Tibial artery (tissue), 4 donors: Measurements from ENCODE around the gene MGST3.

ENCODE experiments used
- DNase-seq, 2 donors: peaks; one replicate each; pipeline ENCODE4 v3.0.0-alpha.2; 2019
- H3K27ac ChIP-seq, 2 donors: fragments of 200-600 bp; sonication (generic) in 1 of 2; 1 replicate in 1 of 2; 2 replicates in 1 of 2; pipeline ENCODE4 v1.5.1; 2018 to 2019; ENCODE audit warnings: mild to moderate bottlenecking in 1 of 2
- H3K27me3 ChIP-seq, 2 donors: fragments of 200-600 bp; sonication (generic) in 1 of 2; one replicate each; pipeline versions ENCODE4 v1.5.1 to v1.6.0; 2016 to 2019
- H3K36me3 ChIP-seq, 3 donors: fragments of 200-600 bp; sonication (generic) in 2 of 3; one replicate each; pipeline ENCODE4 v1.5.1; 2016 to 2019; ENCODE audit warnings: mild to moderate bottlenecking in 2 of 3
- H3K4me1 ChIP-seq, 4 donors: fragments of 200-600 bp; sonication (generic) in 2 of 4; 1 replicate in 3 of 4; 2 replicates in 1 of 4; pipeline ENCODE4 v1.5.1; 2016 to 2019
- H3K4me3 ChIP-seq, 2 donors: fragments of 200-600 bp; sonication (generic) in 1 of 2; 1 replicate in 1 of 2; 2 replicates in 1 of 2; pipeline ENCODE4 v1.5.1; 2018 to 2019; ENCODE audit warnings: mild to moderate bottlenecking in 2 of 2
- H3K9me3 ChIP-seq, 3 donors: fragments of 200-600 bp; sonication (generic) in 1 of 3; one replicate each; pipeline ENCODE4 v1.5.1; 2016 to 2019
- intact Hi-C: fragments of 100-400 bp; cut with DNase I; formaldehyde crosslinking; loops from one replicate; pipeline ENCODE4 v1.15.0; 2023; ENCODE audit warnings: low total_unique reads
- TF ChIP-seq, protein P1 (sequence below), 2 experiments: fragments of 200-600 bp in 1 of 2; fragments of 450-650 bp in 1 of 2; IDR thresholded peaks; one replicate each; pipeline ENCODE4 v1.5.1; 2017 to 2019; ENCODE audit warnings: antibody characterized with exemption in 2 of 2, mild to moderate bottlenecking in 1 of 2, moderate library complexity in 1 of 2

MGST3 gene

DNA sequence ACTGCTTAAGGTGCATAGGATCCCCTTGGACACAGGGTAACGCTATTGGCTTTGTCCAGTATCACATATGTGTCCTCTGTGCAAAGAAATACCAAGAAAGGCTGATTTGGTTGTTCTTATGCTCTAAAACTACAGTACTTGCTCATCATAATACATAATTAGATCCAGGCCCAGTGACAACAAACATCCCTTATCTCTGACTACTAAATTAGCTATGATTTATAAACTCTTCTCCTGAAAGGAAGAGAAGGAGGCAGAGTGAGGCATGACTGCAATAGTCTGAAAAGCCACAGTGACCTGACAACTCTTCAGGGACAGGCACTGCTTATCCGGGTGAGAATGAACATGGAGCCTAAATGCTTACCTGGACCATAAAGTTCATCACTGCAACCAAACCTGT lies 30.7 kb downstream of the MGST3 start:
- no peak overlapping the region for H3K4me3 ChIP-seq
- no peak for DNase-seq
- TF ChIP-seq, protein P1, sequence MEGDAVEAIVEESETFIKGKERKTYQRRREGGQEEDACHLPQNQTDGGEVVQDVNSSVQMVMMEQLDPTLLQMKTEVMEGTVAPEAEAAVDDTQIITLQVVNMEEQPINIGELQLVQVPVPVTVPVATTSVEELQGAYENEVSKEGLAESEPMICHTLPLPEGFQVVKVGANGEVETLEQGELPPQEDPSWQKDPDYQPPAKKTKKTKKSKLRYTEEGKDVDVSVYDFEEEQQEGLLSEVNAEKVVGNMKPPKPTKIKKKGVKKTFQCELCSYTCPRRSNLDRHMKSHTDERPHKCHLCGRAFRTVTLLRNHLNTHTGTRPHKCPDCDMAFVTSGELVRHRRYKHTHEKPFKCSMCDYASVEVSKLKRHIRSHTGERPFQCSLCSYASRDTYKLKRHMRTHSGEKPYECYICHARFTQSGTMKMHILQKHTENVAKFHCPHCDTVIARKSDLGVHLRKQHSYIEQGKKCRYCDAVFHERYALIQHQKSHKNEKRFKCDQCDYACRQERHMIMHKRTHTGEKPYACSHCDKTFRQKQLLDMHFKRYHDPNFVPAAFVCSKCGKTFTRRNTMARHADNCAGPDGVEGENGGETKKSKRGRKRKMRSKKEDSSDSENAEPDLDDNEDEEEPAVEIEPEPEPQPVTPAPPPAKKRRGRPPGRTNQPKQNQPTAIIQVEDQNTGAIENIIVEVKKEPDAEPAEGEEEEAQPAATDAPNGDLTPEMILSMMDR (IDR thresholded peaks at IDR 0.05) = no peak
- H3K27me3 ChIP-seq = no peaks in the 10 kb centered on the region
- peaks cover 22 to 70% (median 59%) of the 10 kb centered on the region in 3 donors for H3K36me3 ChIP-seq
- no peak overlapping the region for H3K27ac ChIP-seq
- H3K9me3 ChIP-seq = no peaks in the 10 kb centered on the region
- H3K4me1 ChIP-seq = no peaks in the 10 kb centered on the region
- intact Hi-C loops = no loop called here

- intact Hi-C loops = no loop called here
- Histone ChIP-seq H3K9me3 (no peaks in the 10 kb centered on the region), H3K36me3 (peaks cover 25 to 70% (median 60%) of the 10 kb centered on the region in 3 donors), H3K27ac (no peak overlapping the region), H3K27me3 (no peaks in the 10 kb centered on the region), H3K4me3 (no peak overlapping the region), H3K4me1 (no peaks in the 10 kb centered on the region)
- DNase-seq = no peak
- TF ChIP-seq, protein P1 (IDR thresholded peaks at IDR 0.05) = no peak
Observed at GRCh38 chr1:165662186-165662585, 31.2 kb downstream of the MGST3 start.

DNA sequence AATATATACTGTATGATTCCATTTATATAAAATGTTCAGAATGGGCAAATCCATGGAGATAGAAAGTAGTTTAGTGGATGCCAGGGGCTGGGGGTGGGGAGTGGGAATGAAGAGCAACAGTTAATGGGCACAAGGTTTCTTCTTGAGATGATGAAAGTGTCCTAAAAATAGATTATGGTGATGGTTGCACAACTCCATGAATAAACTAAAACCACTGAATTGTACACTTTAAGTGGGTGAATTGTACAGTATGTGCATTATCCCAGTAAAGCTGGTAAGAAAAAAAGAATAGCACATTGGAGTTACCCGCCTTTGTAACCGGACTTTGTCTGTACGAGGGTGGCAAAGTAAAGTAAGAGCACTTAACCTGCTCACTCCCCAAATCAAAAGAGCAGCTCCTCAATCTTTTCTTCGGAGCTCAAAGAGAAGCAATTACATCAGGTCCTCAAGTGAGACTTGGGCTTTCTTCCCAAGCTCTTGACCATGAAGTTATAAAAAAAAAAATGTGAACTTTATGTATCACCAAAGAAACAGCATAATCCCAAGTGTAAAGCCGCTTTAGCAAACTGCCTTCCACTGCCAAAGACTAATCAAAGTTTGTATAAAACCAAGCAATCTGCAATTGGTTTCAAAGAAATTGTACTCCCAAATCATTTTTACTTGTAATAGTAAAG lies 35.3 kb downstream of the MGST3 start:
- Histone ChIP-seq H3K27ac (no peak overlapping the region), H3K4me1 (no peaks in the 10 kb centered on the region), H3K9me3 (no peaks in the 10 kb centered on the region), H3K36me3 (peaks cover 35 to 70% (median 63%) of the 10 kb centered on the region in 3 donors), H3K4me3 (no peak overlapping the region), H3K27me3 (no peaks in the 10 kb centered on the region)
- TF ChIP-seq, protein P1 (IDR thresholded peaks at IDR 0.05) = no peak
- intact Hi-C loops = no loop called here
- DNase-seq = no peak

DNA sequence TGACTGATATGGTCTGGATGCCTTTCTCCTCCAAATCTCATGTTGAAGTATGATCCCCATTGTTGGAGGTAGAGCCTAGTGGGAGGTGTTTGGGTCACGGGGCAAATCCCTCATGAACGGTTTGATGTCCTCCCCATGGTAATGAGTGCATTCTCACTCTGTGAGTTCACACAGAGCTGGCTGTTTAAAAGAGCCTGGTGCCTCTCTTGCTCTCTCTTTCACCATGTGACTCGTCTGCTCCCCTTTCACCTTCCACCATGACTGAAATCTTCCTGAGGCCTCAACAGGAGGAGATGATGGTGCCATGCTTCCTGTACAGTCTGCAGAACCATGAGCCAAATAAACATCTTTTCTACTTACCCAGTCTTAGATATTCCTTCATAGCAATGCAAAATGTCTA lies 37.1 kb downstream of the MGST3 start:
- Histone ChIP-seq H3K27ac (no peak overlapping the region), H3K4me1 (no peaks in the 10 kb centered on the region), H3K4me3 (no peak overlapping the region), H3K36me3 (peaks cover 48 to 62% (median 56%) of the 10 kb centered on the region in 3 donors), H3K27me3 (no peaks in the 10 kb centered on the region), H3K9me3 (no peaks in the 10 kb centered on the region)
- no peak for DNase-seq
- TF ChIP-seq, protein P1 (IDR thresholded peaks at IDR 0.05) = no peak
- intact Hi-C loops = no loop called here

DNA sequence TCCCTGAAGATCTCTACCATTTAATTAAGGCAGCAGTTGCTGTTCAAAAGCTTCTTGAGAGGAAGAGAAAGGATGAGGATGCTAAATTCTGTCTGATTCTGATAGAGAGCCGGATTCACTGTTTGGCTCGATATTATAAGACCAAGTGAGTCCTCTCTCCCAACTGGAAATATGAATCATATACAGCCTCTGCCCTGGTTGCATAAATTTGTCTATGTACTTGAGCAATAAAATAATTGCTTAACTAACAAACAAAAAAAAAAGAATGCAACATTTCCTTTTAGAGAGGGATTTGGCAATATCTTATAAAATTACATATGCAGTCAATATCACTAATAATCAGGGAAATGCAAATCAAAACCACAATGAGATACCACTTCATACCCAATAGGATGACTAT lies 40.5 kb downstream of the MGST3 start:
- intact Hi-C loops = no loop called here
- no peak overlapping the region for H3K4me3 ChIP-seq
- H3K9me3 ChIP-seq = no peaks in the 10 kb centered on the region
- H3K27me3 ChIP-seq = no peaks in the 10 kb centered on the region
- DNase-seq = no peak
- no peaks in the 10 kb centered on the region for H3K4me1 ChIP-seq
- TF ChIP-seq, protein P1 (IDR thresholded peaks at IDR 0.05) = no peak
- H3K27ac ChIP-seq = no peak overlapping the region
- H3K36me3 ChIP-seq = peaks cover 50 to 58% (median 56%) of the 10 kb centered on the region in 3 donors
